CD14-positive monocyte (primary cell): ENCODE results near the gene ACOD1. TPM values are rescaled to one million over a fixed set of nuclear protein-coding genes. Genes with fewer than 3 reads are reported as not detected.
"Not testable (repeated sequence)": the region's sequence is repeated elsewhere in the genome, so short reads cannot be mapped to it uniquely, and the experiment has no call there.

ENCODE experiments used
- DNase-seq, 3 donors: peaks; one replicate each; pipeline ENCODE4 v3.0.0-alpha.2; 2011 to 2022
- H2AFZ ChIP-seq: 2 replicates; pipeline ENCODE4 v1.6.0; 2012; ENCODE audit warnings: mild to moderate bottlenecking, low read depth, low read length, inconsistent platforms; ENCODE audit not compliant: insufficient read depth, poor library complexity, severe bottlenecking
- H3K27ac ChIP-seq, 2 donors: 1 replicate in 1 of 2; 2 replicates in 1 of 2; pipeline ENCODE4 v1.5.1; 2012 to 2013; ENCODE audit warnings: low read length in 2 of 2, control low read depth in 1 of 2, inconsistent platforms in 1 of 2, low read depth in 1 of 2, mild to moderate bottlenecking in 1 of 2
- H3K27me3 ChIP-seq, 2 donors: one replicate each; pipeline versions ENCODE4 v1.6.0 to v1.6.1; 2011 to 2013; ENCODE audit warnings: low read length in 2 of 2; ENCODE audit not compliant: control insufficient read depth in 2 of 2, insufficient read depth in 2 of 2
- H3K36me3 ChIP-seq, 2 donors: replicated peaks in 1 of 2; 1 replicate in 1 of 2; 2 replicates in 1 of 2; pipeline versions ENCODE4 v1.5.1 to v1.6.1; 2012 to 2013; ENCODE audit warnings: low read length in 2 of 2, control low read depth in 1 of 2, inconsistent platforms in 1 of 2, mild to moderate bottlenecking in 1 of 2; ENCODE audit not compliant: insufficient read depth in 2 of 2, control insufficient read depth in 1 of 2
- H3K4me1 ChIP-seq, 2 donors: 1 replicate in 1 of 2; 2 replicates in 1 of 2; pipeline versions ENCODE4 v1.5.1 to v1.6.1; 2012 to 2013; ENCODE audit warnings: low read length in 2 of 2, control low read depth in 1 of 2, inconsistent platforms in 1 of 2, mild to moderate bottlenecking in 1 of 2, moderate library complexity in 1 of 2; ENCODE audit not compliant: insufficient read depth in 2 of 2, control insufficient read depth in 1 of 2
- H3K4me2 ChIP-seq: replicated peaks from 2 replicates; pipeline ENCODE3; 2012; ENCODE audit warnings: low read length, moderate library complexity, mild to moderate bottlenecking; ENCODE audit not compliant: poor library complexity, severe bottlenecking; ENCODE audit errors: extremely low read depth
- H3K4me3 ChIP-seq, 3 experiments: fragments of 200-600 bp in 1 of 3; sonication (generic) in 1 of 3; replicated peaks in 1 of 3; 1 replicate in 2 of 3; 2 replicates in 1 of 3; pipeline ENCODE4 v1.5.1; 2011 to 2013; ENCODE audit warnings: low read length in 3 of 3, mild to moderate bottlenecking in 3 of 3, control low read depth in 2 of 3, low read depth in 2 of 3, inconsistent platforms in 1 of 3, moderate library complexity in 1 of 3
- H3K79me2 ChIP-seq: 2 replicates; pipeline ENCODE4 v1.6.0; 2012; ENCODE audit warnings: mild to moderate bottlenecking, control low read depth, inconsistent platforms, low read length, moderate library complexity; ENCODE audit not compliant: insufficient read depth
- H3K9ac ChIP-seq: 2 replicates; pipeline ENCODE4 v1.6.0; 2017; ENCODE audit warnings: low read length, mild to moderate bottlenecking; ENCODE audit not compliant: insufficient read depth, poor library complexity, severe bottlenecking
- H3K9me3 ChIP-seq, 2 donors: replicated peaks in 1 of 2; 1 replicate in 1 of 2; 2 replicates in 1 of 2; pipeline versions ENCODE4 v1.5.1 to v1.6.1; 2012 to 2013; ENCODE audit warnings: low read length in 2 of 2, control low read depth in 1 of 2; ENCODE audit not compliant: control insufficient read depth in 1 of 2, insufficient read depth in 1 of 2
- H4K20me1 ChIP-seq: 2 replicates; pipeline ENCODE4 v1.6.0; 2012; ENCODE audit warnings: mild to moderate bottlenecking, low read length, control low read depth, moderate library complexity; ENCODE audit not compliant: insufficient read depth
- H3K27ac Mint-ChIP-seq, 7 donors: one replicate each; pipeline ENCODE4 v1.8.0; 2020; ENCODE audit warnings: mild to moderate bottlenecking in 7 of 7, mixed read lengths in 7 of 7, moderate library complexity in 6 of 7, inconsistent platforms in 2 of 7
- H3K27me3 Mint-ChIP-seq, 3 donors: one replicate each; pipeline ENCODE4 v1.8.0; 2021 to 2022; ENCODE audit warnings: low read depth in 3 of 3, mild to moderate bottlenecking in 3 of 3, mixed read lengths in 3 of 3, moderate library complexity in 3 of 3, inconsistent platforms in 1 of 3
- H3K36me3 Mint-ChIP-seq, 2 donors: one replicate each; pipeline ENCODE4 v1.8.0; 2020; ENCODE audit warnings: mixed read lengths in 2 of 2, inconsistent platforms in 1 of 2, mild to moderate bottlenecking in 1 of 2
- H3K4me1 Mint-ChIP-seq: one replicate; pipeline ENCODE4 v1.8.0; 2020; ENCODE audit warnings: mild to moderate bottlenecking, mixed read lengths
- H3K4me3 Mint-ChIP-seq, 2 donors: one replicate each; pipeline ENCODE4 v1.8.0; 2020; ENCODE audit warnings: mild to moderate bottlenecking in 2 of 2, mixed read lengths in 2 of 2, moderate library complexity in 1 of 2
- H3K9me3 Mint-ChIP-seq, 7 donors: one replicate each; pipeline ENCODE4 v1.8.0; 2020 to 2022; ENCODE audit warnings: mixed read lengths in 7 of 7, mild to moderate bottlenecking in 6 of 7, moderate library complexity in 6 of 7, inconsistent platforms in 2 of 7
- CTCF ChIP-seq: fragments of 200-600 bp; IDR thresholded peaks from one replicate; pipeline ENCODE4 v1.8.0; 2022; ENCODE audit warnings: antibody characterized with exemption, mild to moderate bottlenecking
- WGBS: methylation state at CpG from one replicate; pipeline ENCODE4 v1.1.5; 2013; ENCODE audit warnings: missing lambda C conversion rate; ENCODE audit not compliant: insufficient coverage; 5-methylcytosine and 5-hydroxymethylcytosine counted together
- intact Hi-C, 2 donors: fragments of 100-400 bp; cut with micrococcal nuclease; formaldehyde crosslinking; loops; one replicate each; pipeline versions ENCODE4 v1.15.0 to v1.15.1; 2023
- polyA minus RNA-seq: library from RNA; depleted of rRNA, polyadenylated mRNA; stranded (reverse); fragments of >200 nt; gene quantifications from 2 replicates; pipeline ENCODE4 v1.2.3, GENCODE V29; 2012
- polyA plus RNA-seq, 3 donors: library from polyadenylated mRNA; depleted of rRNA in 1 of 3; unstranded in 2 of 3; stranded (reverse) in 1 of 3; fragments of 300-500 nt in 2 of 3; fragments of >200 nt in 1 of 3; fragmentation: Illumina TruSeq in 2 of 3; gene quantifications; 1 replicate in 2 of 3; 2 replicates in 1 of 3; pipeline ENCODE4 v1.2.3, GENCODE V29; 2012 to 2021
- total RNA-seq, 12 experiments: library from RNA in 1 of 12; stranded (reverse) in 1 of 12; fragments of 120-200 nt in 1 of 12; gene quantifications; one replicate each; pipeline ENCODE4 v1.2.4 and lab custom pipeline; 2013 to 2026; ENCODE audit warnings: mixed read lengths in 6 of 12, inconsistent platforms in 1 of 12

ACOD1 gene
- 0.15 TPM for total RNA-seq (2013)
- polyA plus RNA-seq, result under 1 TPM in 1 of 3 donors, not detected in 2; 0.29 TPM
- 0.14 and 0.24 TPM in 2 replicates for polyA minus RNA-seq
- total RNA-seq (lab: John Stamatoyannopoulos, UW), result 1.8 to 1,285 (median 11.8) reads per million in 11 experiments

DNA sequence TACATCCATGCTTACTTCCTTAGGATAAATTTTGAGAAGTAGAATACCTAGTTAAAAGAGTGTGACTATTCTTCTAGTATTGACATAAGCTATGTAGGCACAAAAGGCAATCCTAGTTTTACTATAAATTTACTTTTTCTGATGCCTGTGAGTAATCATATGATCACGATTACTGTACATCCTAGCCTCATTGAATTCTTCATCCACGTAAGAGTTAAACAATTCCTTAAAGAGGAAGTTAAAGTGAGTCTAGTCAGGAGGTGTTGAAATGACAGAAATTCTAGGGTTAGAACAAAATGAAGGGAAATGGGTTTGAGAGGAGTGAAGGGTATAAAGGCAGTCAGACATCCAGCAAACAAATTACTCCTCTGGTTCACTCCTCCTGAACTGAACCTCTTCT, at the start of gene ACOD1:
ACOD1 (plus strand) TSS at position 363 of the 400 bp plus-strand sequence. CDS start 48 bp downstream, outside the sequence.
- peak within 1 kb of the TSS; percentile 2 to 20 for H3K4me3 Mint-ChIP-seq
- Histone ChIP-seq H3K4me1 (peaks cover 52 to 72% of the 10 kb centered on the region in 2 donors), H3K27me3 (no peaks in the 10 kb centered on the region), H2AFZ (no peak within 1 kb of the TSS), H4K20me1 (no peaks in the 10 kb centered on the region), H3K9ac (no peak within 1 kb of the TSS), H3K27ac (peak within 1 kb of the TSS in 1 of 2 donors; percentile 5), H3K9me3 (no peaks in the 10 kb centered on the region), H3K4me2 (no peak within 1 kb of the TSS), H3K4me3 (peak within 1 kb of the TSS in 1 of 3 experiments; percentile 1), H3K36me3 (no peaks in the 10 kb centered on the region), H3K79me2 (no peaks in the 10 kb centered on the region)
- no CpG with 5 or more reads among the region's 2 CpGs for WGBS
- H3K36me3 Mint-ChIP-seq, result no peaks in the 10 kb centered on the region
- intact Hi-C loops, result no loop called here
- no peak for TF ChIP-seq CTCF
- peaks cover 0 to 4% (median 0%) of the 10 kb centered on the region in 7 donors for H3K9me3 Mint-ChIP-seq
- peak within 1 kb of the TSS; percentile 33 to 87 (median 68) for H3K27ac Mint-ChIP-seq
- peaks cover 4 to 7% (median 4%) of the 10 kb centered on the region in 3 donors for H3K27me3 Mint-ChIP-seq
- peak; percentile 47 to 82 (median 72) for DNase-seq
- peaks cover 53% of the 10 kb centered on the region for H3K4me1 Mint-ChIP-seq

GRCh38 chr13:76899066-76899465, 49.2 kb upstream of the ACOD1 start:
- peaks cover 12 to 16% of the 10 kb centered on the region in 2 donors for H3K9me3 ChIP-seq
- not testable (repeated sequence) for H4K20me1 ChIP-seq, DNase-seq, H3K79me2 ChIP-seq, H3K4me2 ChIP-seq, H3K27me3 ChIP-seq, H3K36me3 ChIP-seq, H3K4me3 ChIP-seq, H3K4me1 ChIP-seq, H3K27me3 Mint-ChIP-seq, H2AFZ ChIP-seq, H3K27ac ChIP-seq, H3K4me3 Mint-ChIP-seq, H3K9ac ChIP-seq
- intact Hi-C loops, result loop anchor here in 1 of 2 donors (10.0 kb wide), 1 partner anchor 94 kb away; no protein-coding TSS in a partner anchor
- WGBS, result 100% methylated on average over 4 of the region's 4 CpGs
- Mint-ChIP-seq H3K9me3 (peaks cover 14 to 28% (median 22%) of the 10 kb centered on the region in 7 donors), H3K36me3 (peaks cover 0 to 10% of the 10 kb centered on the region in 2 donors), H3K27ac (peak overlapping the region in 1 of 7 donors; percentile 13), H3K4me1 (peaks cover 15% of the 10 kb centered on the region)
